A549 (cell line): ENCODE results near the gene NHSL2. TPM values are rescaled to one million over a fixed set of nuclear protein-coding genes. Genes with fewer than 3 reads are reported as not detected.

ENCODE experiments used
- ATAC-seq, 2 experiments: fragments of 200-7000 bp in 1 of 2; fragments of >200 bp in 1 of 2; cut with Nextera tagmentation in 1 of 2; cut with Tn5 transposase in 1 of 2; 3 replicates each; pipeline versions ENCODE4 v1.8.0 to v1.9.1; 2018 to 2020; ENCODE audit warnings: mild to moderate bottlenecking in 1 of 2, moderate library complexity in 1 of 2
- CTCF ChIA-PET: fragments of 300-600 bp; sonication (Branson Sonifier 250); formaldehyde crosslinking; extraction: SDS; loops from one replicate; lab custom pipeline; 2021; ENCODE audit warnings: antibody characterized with exemption, inconsistent platforms; lab: Yijun Ruan, JAX
- POLR2A ChIA-PET: fragments of 350-600 bp; formaldehyde crosslinking; extraction: SDS; loops from one replicate; lab custom pipeline; 2021; ENCODE audit warnings: antibody characterized with exemption, inconsistent platforms; lab: Yijun Ruan, JAX
- DNase-seq, 2 experiments: peaks; one replicate each; pipeline versions ENCODE4 v3.0.0 to v3.0.0-alpha.2; 2011 to 2016; ENCODE audit warnings: low read depth in 1 of 2, low spot score in 1 of 2
- FAIRE-seq: peaks from 2 replicates; lab custom pipeline; 2011; peaks lifted over from hg19 to GRCh38; lab: Jason Lieb, UNC
- H3K27ac ChIP-seq, 2 experiments: fragments of >200 bp; sonication (Bioruptor Twin); formaldehyde crosslinking; 3 replicates each; pipeline ENCODE4 v1.5.1; 2016 to 2017
- H3K4me1 ChIP-seq: fragments of >200 bp; sonication (Bioruptor Twin); formaldehyde crosslinking; 3 replicates; pipeline ENCODE4 v1.6.1; 2016
- H3K4me2 ChIP-seq: fragments of >200 bp; sonication (Bioruptor Twin); formaldehyde crosslinking; 3 replicates; pipeline ENCODE4 v1.6.1; 2016
- H3K4me3 ChIP-seq: fragments of >200 bp; sonication (Bioruptor Twin); formaldehyde crosslinking; 3 replicates; pipeline ENCODE4 v1.5.1; 2016
- H3K9me3 ChIP-seq: fragments of >200 bp; sonication (Bioruptor Twin); formaldehyde crosslinking; 3 replicates; pipeline ENCODE4 v1.6.1; 2016
- CBX2 ChIP-seq: fragments of 200-600 bp; sonication (generic); IDR thresholded peaks from 2 replicates; pipeline ENCODE4 v1.6.1; 2016; ENCODE audit warnings: low read depth, mild to moderate bottlenecking, borderline replicate concordance
- FOSL2 ChIP-seq, 2 experiments: fragments of 450-650 bp in 1 of 2; fragments of >200 bp in 1 of 2; sonication (Bioruptor Twin) in 1 of 2; formaldehyde crosslinking; IDR thresholded peaks; 2 replicates each; pipeline versions ENCODE4 v1.5.0 to v1.6.1; 2016 to 2020; ENCODE audit warnings: mild to moderate bottlenecking in 1 of 2, moderate library complexity in 1 of 2
- HMGXB4 ChIP-seq: fragments of 250-450 bp; sonication (Bioruptor Pico); IDR thresholded peaks from 2 replicates; pipeline ENCODE4 v1.5.0; 2021; ENCODE audit warnings: mild to moderate bottlenecking, moderate library complexity, borderline replicate concordance
- JUN ChIP-seq, 2 experiments: fragments of >200 bp; sonication (Bioruptor Twin); formaldehyde crosslinking; IDR thresholded peaks; 2 replicates in 1 of 2; 3 replicates in 1 of 2; pipeline ENCODE4 v1.6.1; 2016 to 2017
- KDM1A ChIP-seq: fragments of 200-600 bp; sonication (generic); IDR thresholded peaks from 2 replicates; pipeline ENCODE4 v1.6.1; 2016; ENCODE audit warnings: low read depth, mild to moderate bottlenecking
- KDM5A ChIP-seq: fragments of 200-600 bp; sonication (generic); IDR thresholded peaks from 2 replicates; pipeline ENCODE4 v1.6.1; 2016; ENCODE audit warnings: antibody characterized with exemption, mild to moderate bottlenecking
- MAFK ChIP-seq: fragments of 450-650 bp; IDR thresholded peaks from 2 replicates; pipeline ENCODE4 v1.6.1; 2014; ENCODE audit not compliant: partially characterized antibody
- MAX ChIP-seq: IDR thresholded peaks from 2 replicates; pipeline ENCODE4 v1.6.1; 2012
- RCOR1 ChIP-seq: fragments of 150-350 bp; IDR thresholded peaks from 2 replicates; pipeline ENCODE4 v1.6.1; 2014; ENCODE audit warnings: antibody characterized with exemption, low read length, low read depth
- RFX5 ChIP-seq: fragments of 450-650 bp; IDR thresholded peaks from 2 replicates; pipeline ENCODE4 v1.7.1; 2014; ENCODE audit warnings: antibody characterized with exemption, mild to moderate bottlenecking, moderate library complexity
- SREBF2 ChIP-seq: fragments of 450-650 bp; IDR thresholded peaks from 2 replicates; pipeline ENCODE4 v1.6.1; 2014; ENCODE audit warnings: mild to moderate bottlenecking, moderate library complexity
- ZSCAN20 ChIP-seq: fragments of 250-450 bp; sonication (Bioruptor Pico); IDR thresholded peaks from 2 replicates; pipeline ENCODE4 v1.8.0; 2022; ENCODE audit warnings: mild to moderate bottlenecking, moderate library complexity
- WGBS: methylation state at CpG from one replicate; pipeline ENCODE4 v1.1.6; 2017; ENCODE audit errors: missing lambda C conversion rate; 5-methylcytosine and 5-hydroxymethylcytosine counted together
- polyA plus RNA-seq, 4 experiments: library from polyadenylated mRNA; depleted of rRNA in 3 of 4; stranded (reverse); fragments of >200 nt; fragmentation: RNase III in 1 of 4; extraction: RNeasy Plus Mini Kit Qiagen cat#74134 plus additional on column Dnase treatment in 1 of 4; gene quantifications; 2 replicates in 3 of 4; 3 replicates in 1 of 4; pipeline ENCODE4 v1.2.3, GENCODE V29; 2011 to 2017
- TF ChIP-seq, protein P1 (sequence below): fragments of 450-650 bp; IDR thresholded peaks from 2 replicates; pipeline ENCODE4 v1.6.1; 2014; ENCODE audit warnings: antibody characterized with exemption
- TF ChIP-seq, protein P2 (sequence below): fragments of >200 bp; sonication (Bioruptor Twin); formaldehyde crosslinking; IDR thresholded peaks from 3 replicates; pipeline ENCODE4 v1.5.1; 2016
- TF ChIP-seq, protein P3 (sequence below): fragments of >200 bp; sonication (Bioruptor Twin); formaldehyde crosslinking; IDR thresholded peaks from 3 replicates; pipeline ENCODE4 v1.6.1; 2016

Gene NHSL2
- polyA plus RNA-seq, 2 of the 4 experiments (the other 2 are of a cell fraction) = 0.26 to 0.48 TPM

DNA sequence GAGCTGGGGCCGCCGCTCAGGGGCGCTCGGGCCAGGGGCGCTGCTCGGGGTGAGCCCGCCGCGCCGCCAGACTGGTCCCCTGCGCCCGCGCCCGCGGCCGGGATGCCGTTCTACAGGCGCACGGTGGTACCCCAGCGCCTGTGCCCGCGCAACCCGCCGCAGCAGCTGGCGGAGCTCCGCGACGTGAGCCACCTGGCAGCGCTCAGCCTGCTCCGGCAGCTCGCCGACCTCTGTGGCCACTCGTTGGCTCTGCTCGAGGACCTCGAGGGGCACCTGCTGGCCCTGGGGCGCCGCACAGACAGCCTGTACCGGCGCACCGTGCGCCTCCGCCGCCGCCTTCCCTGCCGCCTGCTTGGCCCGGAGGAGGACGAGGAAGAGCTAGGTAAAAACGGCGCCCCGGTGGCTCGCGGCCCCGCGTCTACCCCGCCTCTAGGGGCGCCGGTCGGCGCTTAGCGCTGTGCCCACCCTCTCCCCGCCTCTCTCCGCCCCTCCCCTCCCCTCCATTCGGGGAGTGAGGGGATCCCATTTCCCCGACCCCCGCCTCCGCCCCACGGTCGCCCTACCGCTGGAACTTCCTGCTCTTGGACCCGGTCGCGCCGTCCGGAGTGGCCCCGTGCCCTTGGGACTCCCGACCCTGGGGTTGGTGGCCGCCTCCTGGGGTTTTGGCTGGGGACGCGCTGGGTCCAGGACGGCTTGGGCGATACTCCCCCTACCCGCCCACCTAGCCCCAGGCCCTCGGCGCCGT is 513 bp downstream of the NHSL2 start:
- DNase-seq (peak; percentile 42 to 64), FAIRE-seq (no peak)
- WGBS = no CpG with 5 or more reads among the region's 85 CpGs
- Histone ChIP-seq H3K4me2 (peak overlapping the region; percentile 93), H3K4me1 (0 out of 3 replicates have a peak, but pooled peaks cover 4% of the 10 kb centered on the region), H3K27ac (peak overlapping the region; percentile 62 to 89; a peak in 4 of 6 replicates), H3K9me3 (no peaks in the 10 kb centered on the region)
- CTCF ChIA-PET = interaction anchor here (0.8 to 4.8 kb wide), 22 partner anchors 8 to 220 kb away, joined by 3 to 37 read pairs (median 4); partner anchors contain the start of gene RTL5
- POLR2A ChIA-PET = interaction anchor here (0.8 to 1.2 kb wide), 4 partner anchors 14 to 270 kb away, joined by 3 read pairs; partner anchors contain the start of gene PIN4
- TF ChIP-seq KDM5A = no peak
- TF ChIP-seq, protein P1, sequence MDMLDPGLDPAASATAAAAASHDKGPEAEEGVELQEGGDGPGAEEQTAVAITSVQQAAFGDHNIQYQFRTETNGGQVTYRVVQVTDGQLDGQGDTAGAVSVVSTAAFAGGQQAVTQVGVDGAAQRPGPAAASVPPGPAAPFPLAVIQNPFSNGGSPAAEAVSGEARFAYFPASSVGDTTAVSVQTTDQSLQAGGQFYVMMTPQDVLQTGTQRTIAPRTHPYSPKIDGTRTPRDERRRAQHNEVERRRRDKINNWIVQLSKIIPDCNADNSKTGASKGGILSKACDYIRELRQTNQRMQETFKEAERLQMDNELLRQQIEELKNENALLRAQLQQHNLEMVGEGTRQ = no peak
- TF ChIP-seq, protein P2, sequence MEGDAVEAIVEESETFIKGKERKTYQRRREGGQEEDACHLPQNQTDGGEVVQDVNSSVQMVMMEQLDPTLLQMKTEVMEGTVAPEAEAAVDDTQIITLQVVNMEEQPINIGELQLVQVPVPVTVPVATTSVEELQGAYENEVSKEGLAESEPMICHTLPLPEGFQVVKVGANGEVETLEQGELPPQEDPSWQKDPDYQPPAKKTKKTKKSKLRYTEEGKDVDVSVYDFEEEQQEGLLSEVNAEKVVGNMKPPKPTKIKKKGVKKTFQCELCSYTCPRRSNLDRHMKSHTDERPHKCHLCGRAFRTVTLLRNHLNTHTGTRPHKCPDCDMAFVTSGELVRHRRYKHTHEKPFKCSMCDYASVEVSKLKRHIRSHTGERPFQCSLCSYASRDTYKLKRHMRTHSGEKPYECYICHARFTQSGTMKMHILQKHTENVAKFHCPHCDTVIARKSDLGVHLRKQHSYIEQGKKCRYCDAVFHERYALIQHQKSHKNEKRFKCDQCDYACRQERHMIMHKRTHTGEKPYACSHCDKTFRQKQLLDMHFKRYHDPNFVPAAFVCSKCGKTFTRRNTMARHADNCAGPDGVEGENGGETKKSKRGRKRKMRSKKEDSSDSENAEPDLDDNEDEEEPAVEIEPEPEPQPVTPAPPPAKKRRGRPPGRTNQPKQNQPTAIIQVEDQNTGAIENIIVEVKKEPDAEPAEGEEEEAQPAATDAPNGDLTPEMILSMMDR = peak; percentile 43
- 0 out of 2 replicates have a peak, but pooled peaks have one; percentile 23 for TF ChIP-seq HMGXB4 (CRISPR knock-in tag)
- peak; percentile 38; the same call in 1 of the 2 replicates for TF ChIP-seq MAX
- no peak for TF ChIP-seq RCOR1
- TF ChIP-seq, all 56 proteins: peak for 3
- ATAC-seq = peak; percentile 83 to 93
- H3K4me3 ChIP-seq = peak overlapping the region; percentile 57

DNA sequence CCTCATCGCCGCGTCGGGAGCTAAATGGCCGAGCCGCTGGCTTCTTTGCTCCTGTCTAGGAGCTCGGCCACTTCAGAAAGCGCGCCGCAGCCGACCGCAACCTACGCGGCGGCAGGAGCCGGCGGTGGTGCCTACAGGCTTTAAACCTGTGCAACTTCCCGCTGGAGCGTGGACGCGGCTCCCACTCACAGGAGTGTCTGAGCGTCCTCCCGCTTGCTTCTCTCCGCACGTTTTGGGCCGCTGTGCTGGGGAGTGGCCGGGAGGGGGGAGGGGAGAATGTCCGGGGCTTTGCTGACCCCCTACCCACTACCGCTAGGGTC is 1.0 kb downstream of the NHSL2 start:
- CTCF ChIA-PET = interaction anchor here (0.9 to 4.8 kb wide), 15 partner anchors 9 to 220 kb away, joined by 3 to 37 read pairs (median 5); partner anchors contain the start of gene RTL5
- peak; percentile 44 to 59; a peak in 5 of 6 replicates for ATAC-seq
- Histone ChIP-seq H3K4me1 (0 out of 3 replicates have a peak, but pooled peaks cover 4% of the 10 kb centered on the region), H3K4me3 (peak overlapping the region; percentile 57), H3K27ac (peak overlapping the region; percentile 12 to 89; a peak in 4 of 6 replicates), H3K9me3 (no peaks in the 10 kb centered on the region), H3K4me2 (peak overlapping the region; percentile 93)
- no peak for TF ChIP-seq RFX5
- TF ChIP-seq JUN (IDR thresholded peaks at IDR 0.05) = no peak
- TF ChIP-seq SREBF2 = no peak
- TF ChIP-seq KDM1A = no peak
- TF ChIP-seq, protein P3, sequence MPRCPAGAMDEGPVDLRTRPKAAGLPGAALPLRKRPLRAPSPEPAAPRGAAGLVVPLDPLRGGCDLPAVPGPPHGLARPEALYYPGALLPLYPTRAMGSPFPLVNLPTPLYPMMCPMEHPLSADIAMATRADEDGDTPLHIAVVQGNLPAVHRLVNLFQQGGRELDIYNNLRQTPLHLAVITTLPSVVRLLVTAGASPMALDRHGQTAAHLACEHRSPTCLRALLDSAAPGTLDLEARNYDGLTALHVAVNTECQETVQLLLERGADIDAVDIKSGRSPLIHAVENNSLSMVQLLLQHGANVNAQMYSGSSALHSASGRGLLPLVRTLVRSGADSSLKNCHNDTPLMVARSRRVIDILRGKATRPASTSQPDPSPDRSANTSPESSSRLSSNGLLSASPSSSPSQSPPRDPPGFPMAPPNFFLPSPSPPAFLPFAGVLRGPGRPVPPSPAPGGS = no peak
- TF ChIP-seq FOSL2 (IDR thresholded peaks at IDR 0.05) = no peak
- TF ChIP-seq FOSL2 (CRISPR knock-in tag; IDR thresholded peaks at IDR 0.05) = no peak
- TF ChIP-seq ZSCAN20 (CRISPR knock-in tag) = no peak
- TF ChIP-seq MAFK = no peak
- TF ChIP-seq CBX2 = no peak
- FAIRE-seq = no peak
- no CpG with 5 or more reads among the region's 29 CpGs for WGBS
- DNase-seq = no peak
- POLR2A ChIA-PET = interaction anchor here (0.5 to 1.2 kb wide), 5 partner anchors 13 to 448 kb away, joined by 3 read pairs; partner anchors contain the start of gene PIN4
